Tongue (tissue), 2 donors: ENCODE data around the gene DCTD. TPM values are rescaled to one million over a fixed set of nuclear protein-coding genes. Genes with fewer than 3 reads are reported as not detected.
A peak's percentile ranks its signal among the peaks of the same experiment; 100 is the strongest.

Experiments
- DNase-seq: peaks from one replicate; pipeline ENCODE4 v3.0.0-alpha.2; 2015
- total RNA-seq: library from RNA; depleted of rRNA; stranded (reverse); fragments of >200 nt; gene quantifications from one replicate; pipeline ENCODE4 v1.2.3, GENCODE V29; 2014

Gene DCTD
- total RNA-seq, 1 donor from 2014 or later, result 52.6 TPM

DNA sequence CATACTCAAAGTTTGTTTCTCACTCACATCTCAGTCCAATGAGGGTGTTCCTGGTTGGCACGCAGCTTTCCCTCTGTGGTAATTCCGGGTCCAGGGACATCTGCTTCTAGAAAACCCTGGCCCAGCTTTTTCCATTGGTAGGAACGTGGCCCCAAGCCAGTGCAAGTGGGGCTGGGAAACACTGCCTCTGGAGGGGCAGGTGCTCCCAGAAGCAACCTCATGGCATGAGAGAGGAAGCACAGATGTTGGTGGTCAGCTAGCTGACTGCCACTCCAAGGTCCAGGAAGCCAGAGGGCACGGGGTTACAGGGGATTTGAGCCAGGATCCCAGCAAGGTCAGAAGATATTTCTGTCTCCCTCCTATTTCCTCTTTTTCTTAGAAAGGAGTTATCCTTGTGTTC, 47.5 kb downstream of the DCTD start:
- DNase-seq, result no peak

DNA sequence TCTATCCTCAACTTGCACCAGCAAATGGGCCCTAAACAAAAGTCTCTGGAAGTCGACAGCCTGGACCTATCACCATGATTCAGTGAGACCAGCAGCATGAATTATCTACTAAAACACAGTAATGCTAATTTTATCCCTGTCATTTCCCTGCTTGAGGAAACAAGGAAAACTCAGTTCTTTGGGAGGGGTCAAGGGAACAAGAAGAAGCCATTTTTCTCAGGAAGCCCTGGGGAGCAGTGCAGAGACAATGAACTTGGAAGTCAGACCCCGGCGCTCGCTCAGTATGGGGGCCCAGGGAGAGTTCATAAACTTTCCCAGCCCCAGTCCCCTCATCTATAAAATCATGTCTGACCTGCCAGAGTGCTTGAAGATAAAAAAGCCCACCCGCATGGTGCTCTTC, 50.4 kb downstream of the DCTD start:
- no peak for DNase-seq

DNA sequence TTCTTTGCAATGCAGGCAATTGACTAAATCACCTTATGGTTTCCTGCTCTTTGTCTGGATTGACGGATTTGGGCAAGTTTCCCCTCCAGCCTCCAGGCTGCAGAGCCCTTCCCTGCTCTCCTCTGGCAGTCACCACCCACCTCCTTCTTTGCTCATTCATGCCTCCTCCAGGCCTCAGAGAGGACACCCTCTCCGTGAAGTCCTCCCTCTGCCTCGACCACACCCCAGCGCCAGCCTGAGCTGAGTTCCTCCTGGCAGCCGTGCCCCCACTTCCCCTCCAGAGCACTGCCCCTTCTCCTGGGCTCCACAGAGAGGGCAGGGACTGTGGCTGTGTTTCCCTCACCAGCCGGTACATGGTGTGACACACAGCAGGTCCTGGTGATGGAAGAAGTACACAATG, 53.7 kb downstream of the DCTD start:
- no peak for DNase-seq

DNA sequence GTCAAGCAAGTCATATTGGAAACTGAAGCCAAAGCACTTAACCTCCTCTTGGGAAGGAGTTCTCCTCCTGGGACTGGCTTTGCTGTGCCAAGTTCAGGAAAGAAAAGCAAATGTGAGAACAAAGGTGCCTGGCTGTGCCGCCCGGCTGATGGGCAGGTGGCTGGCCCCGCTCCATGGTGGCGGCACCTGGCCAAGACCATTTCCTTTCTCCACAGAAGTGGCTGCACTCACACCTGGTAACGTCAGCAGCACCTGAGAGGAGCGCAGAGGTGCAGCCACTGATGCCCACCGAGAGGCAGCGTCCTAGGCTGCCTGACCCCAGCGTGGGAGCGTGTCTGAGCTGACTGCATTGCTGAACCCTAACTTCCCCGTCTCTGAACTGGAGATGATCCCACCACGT, 54.3 kb downstream of the DCTD start:
- no peak for DNase-seq

DNA sequence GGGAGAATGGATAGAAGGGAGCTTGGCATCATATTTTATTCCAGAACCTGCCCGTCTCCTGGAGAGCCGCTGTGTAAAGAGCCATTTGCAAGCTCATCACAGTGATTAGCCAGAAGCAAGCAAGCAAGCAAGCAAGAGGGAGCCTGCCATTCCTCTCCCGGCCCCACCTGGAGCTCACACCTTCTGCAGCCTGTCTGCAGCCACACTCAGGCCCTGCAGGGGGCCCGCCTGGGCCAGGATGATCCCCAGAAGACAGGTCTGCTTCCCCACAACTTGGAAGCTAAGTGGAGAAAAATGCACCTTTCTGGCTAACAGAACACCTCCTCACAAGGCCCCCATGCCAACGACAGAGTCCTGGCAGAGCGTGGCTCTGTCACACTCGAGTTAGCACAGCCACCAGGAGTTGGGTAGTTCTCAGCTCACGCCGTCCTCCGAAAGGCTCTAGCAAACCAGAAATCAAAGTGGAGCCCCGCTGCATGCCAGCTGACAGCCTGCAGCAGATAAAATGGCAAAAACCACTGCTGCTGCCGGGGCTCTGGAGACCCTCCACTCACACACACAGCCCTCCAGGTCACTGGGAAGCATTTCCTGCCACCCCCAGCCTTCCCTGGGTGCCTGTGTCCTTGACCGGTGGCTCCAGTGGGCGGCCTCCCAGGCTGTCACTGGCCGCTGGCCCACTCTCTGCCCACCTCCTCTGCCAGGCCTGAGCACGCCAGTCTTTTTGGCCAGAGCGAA, 54.9 kb downstream of the DCTD start:
- DNase-seq, result no peak

DNA sequence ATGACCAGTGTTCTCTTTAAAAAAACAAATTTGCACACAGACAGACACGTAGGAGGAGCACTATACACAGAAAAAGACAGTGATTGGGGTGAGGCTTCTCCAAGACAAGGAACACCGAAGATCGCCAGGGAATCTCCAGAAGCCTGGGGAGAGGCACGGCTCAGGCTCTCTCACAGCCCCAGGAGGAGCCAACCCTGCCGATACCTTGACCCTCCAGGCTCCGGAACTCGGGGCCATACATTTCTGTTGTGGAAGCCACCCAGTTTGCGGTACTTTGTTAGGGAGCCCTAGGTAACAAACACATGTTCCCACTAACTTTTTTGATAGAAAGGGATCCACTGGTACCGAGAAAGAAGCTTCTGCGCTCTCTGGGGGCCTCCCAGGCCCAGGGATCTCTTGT, 55.8 kb downstream of the DCTD start:
- DNase-seq, result no peak

DNA sequence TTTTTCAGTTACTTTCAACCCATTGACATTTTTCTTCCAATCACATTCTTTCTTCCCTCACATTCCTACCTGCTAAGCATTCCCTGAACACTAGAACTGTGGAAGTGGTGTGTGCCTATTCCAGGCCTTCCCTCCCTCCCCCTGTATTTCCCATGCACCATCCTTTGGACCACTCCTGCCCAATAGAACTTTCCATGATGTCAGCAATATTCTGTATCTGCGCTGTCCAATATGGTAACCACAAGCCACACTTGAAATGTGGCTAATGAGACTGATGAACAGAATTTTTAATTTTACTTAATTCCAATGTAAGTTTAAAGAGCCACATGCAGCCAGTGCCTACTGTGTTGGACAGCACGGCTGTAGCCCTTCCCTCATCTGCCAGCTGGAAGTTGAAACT, 57.5 kb downstream of the DCTD start:
- DNase-seq, result no peak

DNA sequence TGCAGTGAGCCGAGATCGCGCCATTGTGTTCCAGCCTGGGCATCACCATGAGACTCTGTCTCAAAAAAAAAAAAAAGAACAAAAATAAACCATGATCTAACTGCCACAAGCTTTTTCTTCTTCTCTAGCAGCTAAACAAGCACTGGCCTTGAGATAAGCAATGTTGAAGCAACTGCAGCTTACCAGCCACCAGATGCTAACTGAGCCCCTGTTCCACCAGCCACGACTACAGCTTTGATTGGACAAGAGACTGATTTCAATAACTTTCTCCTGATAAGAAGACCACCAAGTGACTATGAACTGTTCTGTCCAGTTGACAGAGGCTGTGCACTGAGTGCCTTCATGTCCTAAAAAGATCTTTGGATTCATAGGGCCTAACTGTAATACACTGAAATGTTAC, 58.5 kb downstream of the DCTD start:
- DNase-seq, result no peak

DNA sequence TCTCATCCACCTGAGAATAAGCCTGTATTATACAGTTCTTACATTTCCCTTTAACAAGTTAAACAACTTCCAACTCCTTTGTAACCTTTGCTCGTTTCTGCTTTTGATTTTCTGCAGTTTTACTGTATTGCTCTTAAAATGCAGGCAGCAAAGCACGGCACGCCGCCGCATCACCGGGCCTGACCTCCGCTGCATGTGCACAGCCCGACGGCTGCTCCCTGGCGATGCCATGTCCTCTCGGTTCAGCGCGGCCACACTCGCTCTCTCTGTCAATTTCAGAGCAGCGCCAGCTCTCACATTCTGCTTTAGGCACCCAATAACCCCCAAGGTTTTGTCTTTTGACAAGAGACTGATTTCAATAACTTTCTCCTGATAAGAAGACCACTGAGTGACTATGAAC, 60.3 kb downstream of the DCTD start:
- no peak for DNase-seq

DNA sequence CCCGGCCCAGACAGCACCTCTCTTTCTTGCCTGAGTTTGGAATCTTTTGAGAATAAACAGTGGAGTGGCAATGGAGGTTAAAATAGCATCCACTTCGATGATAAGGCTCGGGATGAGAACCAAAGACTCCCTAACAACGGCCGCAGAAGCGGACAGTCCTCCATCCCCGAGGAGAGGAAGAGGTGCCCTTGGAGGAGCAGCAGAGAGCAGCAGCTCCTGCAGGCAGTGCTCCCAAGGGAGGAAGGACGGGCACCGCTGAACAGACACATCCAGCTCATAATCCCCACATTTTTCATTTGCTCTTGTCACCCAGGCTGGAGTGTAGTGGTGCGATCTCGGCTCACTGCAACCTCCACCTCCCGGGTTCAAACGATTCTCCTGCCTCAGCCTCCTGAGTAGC, 61.3 kb downstream of the DCTD start:
- DNase-seq, result no peak

DNA sequence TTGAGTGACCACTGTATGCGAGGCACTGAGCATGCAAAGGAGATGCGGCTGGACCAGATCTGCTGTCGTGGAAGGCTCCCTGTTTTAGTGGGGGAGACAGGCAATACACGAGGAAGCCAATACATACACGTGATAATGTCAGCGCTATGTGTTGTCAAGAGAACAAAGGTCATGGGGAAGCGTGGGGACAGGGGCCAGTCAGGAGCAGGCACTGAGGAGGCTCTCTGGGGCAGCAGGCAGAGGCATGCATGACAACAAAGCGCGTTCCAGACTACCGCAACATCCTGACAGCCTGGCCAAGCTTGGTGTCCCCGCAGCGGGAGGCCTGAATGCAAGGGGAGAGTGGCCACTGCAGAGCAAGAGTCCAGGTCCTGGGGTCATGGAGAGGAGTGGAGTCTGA, 61.9 kb downstream of the DCTD start:
- DNase-seq, result no peak

DNA sequence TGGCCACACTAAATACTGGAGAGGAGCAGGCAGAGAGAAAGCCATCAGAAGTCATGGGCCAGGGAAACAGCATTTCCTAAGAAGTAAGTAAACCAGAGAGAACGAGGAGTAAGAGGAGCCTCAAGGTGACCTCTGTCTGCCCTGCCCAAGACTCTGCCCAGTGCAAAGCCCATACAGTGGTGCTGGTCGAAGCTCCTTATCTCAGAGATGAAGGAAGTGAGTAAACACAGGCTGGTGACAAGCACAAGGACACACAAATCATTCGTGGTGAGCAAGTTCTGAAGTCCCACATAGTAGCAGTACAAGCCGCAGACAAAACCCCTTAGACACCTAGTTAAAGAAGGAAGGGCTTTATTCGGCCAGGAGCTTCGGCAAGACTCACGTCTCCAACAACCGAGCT, 62.7 kb downstream of the DCTD start:
- DNase-seq, result no peak

DNA sequence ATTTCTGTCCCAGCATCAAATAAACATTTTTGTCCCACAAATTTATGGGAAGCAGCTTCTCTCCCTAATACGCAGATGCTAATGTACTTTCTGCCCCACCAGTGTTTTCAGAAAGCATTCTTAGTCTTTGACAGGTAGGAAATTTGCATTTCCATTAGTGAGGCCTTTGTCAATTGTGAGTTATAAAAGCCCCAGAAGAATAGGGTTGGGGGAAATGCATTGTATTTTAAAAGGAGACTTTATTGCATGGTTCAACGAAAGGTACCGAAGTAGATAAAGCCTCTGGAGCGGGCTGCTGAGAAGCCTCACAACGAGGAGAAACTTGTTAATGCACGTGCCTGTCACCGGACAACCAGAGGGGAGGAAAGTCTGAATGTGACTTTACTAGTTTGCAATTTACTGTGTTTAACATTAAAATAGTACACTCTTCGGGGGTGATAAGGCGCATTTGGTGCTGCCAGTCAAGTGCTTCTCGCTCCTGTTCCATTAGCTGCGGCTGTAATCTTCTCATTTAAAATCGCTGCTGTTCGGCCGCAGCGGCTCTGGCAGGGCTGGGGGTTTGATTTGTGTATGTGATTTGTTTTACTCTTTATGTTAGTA, 63.4 kb downstream of the DCTD start:
- no peak for DNase-seq

DNA sequence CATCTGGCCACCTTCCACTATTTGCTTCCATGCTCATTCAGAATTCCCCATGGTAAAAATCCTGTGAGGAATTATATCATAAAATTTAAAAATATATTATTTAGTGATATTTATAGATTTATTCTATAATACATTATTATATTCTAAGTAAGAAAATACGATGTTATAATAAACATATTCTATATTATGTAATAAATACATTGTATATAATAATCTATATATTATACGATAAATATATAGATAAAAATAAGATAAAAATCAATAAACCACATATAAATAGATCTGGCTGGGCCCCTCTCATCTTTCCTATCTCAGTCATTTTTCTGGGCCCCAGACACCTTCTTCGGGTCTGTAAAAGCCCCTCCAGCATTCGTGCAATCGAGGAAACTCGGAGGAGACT, 68.5 kb downstream of the DCTD start:
- no peak for DNase-seq

DNA sequence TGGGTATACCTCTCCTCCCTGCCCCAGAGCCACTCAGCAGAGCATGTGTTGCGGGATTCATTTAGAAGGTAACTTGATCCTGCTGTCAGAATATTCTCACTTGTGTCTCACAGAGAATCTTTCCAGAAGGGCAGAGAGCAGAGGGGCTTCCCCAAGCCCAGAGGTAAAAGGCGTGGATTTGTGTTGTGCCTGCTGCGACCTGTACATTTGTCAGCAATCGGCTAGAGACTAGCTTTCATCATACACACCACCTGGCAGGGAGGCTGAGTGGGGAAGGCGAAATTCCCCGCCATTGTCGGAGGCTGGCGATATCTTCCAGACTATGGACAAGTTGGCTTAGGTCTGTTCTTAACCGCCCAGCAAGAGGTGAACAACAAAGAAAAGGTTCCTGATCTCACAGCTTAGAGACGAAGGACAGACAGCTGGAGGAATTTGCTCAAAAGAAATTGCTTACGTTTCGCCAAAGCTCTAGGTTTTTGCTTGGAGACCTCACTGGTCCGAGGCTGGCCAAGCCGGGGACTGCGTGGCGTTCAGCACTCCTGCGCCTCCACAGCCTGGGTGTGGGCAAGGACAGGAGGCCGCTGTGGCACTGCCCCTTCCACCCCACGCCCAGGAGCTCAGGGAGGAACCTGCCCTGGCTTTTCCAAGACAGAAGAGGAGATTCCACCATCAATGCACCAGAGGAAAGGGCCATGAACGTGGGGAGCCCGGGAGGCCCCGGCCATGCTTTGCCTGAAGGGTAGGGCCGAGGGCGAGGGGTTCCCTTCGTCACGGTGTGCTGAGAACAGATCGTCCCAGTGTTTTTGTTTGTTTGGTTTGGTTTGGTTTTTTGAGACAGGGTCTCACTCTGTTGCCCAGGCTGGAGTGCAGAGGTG, 69.4 kb downstream of the DCTD start:
- DNase-seq, result peak; percentile 18

DNA sequence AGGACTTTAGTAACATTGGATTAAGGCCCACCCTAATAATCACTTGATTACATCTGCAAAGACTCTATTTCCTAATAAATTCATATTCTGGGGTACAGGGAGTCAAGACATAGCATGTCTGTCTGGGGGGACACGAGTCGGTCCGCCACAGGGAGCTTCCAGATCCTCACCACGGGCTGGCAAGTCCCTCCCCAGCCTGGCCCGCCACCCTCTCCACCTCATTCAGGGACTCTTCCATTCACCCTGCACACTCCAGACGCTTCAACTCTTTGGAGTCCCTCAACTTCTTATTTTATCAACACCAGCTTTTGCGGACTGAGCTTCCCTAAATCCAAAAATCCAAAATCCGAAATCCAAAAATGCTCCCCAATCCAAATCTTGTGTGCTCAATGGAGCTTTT, 71.2 kb downstream of the DCTD start:
- DNase-seq, result no peak

DNA sequence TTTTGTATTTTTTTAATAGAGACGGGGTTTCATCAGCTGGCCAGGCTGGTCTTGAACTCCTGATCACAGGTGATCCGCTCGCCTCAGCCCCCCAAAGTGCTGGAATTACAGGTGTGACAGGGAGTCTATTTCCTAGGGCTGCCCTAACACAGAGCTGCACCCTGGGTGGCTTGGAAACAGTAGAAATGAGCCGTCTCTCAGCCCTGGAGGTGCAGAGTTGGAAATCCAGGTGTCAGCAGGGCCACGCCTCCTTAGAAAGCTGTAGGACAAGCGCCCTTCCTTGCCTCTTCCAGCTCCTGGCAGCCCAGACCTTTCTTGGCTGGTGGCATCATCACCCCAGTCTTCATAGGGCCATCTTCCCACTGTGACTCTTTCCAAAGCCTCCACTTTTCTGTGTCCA, 71.6 kb downstream of the DCTD start:
- no peak for DNase-seq

DNA sequence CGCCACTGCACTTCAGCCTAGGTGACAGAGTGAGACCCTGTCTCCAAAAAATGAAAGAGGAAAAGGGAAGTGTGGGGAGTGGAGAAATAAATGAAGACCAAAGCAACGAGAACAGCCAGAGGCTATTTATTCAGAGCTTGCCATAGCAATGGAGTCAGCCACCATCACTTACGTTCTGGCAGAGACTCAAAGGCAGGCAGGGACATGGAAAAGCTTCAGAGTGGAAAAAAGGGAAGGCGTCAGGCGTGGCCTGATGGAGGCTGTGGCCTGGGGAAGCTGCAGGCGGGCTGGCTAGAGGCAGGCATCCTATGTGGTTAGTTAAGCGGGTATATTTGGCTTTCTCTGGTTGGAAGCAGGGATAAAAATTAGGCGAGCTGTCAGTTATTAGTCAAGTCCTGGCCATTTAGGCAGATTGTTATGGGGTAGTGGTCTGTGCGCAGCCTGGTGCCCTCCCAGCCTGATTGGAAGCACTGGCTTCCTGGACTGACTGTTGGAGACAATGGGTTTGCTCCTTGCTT, 73.3 kb downstream of the DCTD start:
- peak; percentile 39 for DNase-seq

DNA sequence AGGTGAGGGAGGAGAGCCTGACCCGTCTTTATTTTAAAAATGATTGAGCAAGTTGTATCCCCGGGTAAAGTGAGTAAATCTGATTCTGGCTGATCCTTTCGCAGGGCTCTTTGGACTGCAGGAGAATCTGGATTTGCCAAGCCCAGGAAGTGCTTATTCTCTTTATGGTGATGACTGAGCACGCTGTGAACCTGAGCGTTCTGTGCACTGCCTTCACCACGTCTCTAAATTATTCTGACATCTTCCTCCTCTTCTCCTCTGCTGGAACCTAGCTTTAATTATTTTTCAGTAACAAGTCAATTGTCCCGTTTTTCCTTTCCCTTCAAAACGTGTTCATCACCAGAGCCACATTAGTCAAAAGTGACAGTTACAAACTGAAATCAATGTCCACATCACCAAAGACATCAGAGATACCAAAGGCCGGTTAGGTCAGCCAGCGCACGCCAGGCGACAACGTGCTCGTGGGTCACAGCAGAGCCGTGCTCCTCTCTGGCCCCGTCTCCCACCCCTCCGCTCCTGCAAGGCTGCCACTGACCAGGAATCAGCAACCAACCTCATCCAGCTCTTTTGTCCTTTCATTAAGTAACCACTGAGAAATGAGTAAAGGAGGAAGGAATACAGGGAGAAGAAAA, 74.3 kb downstream of the DCTD start:
- DNase-seq, result no peak

DNA sequence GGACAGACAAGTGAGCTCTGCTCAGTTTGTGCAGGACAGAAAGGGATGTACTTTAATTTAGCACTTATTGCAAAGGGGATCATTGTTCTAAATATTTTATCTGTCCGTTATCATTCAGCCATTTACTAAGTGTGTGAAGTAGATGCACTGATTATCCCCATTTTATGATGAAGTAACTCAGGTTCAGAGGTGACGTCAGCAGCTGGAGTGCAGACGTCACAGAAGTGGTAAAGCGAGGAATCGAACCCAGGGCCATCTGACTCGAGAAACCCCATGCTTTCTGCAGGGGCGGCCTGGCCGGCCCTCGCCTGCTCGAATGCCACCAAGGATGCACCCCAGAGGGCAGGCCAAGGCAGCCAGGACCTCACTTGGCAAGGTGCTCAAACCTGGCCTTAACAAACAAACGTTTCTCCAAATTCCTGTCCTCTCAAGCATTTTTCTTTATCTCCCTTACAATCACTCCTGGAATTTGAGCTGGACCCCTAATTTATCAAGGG, 75.0 kb downstream of the DCTD start:
- no peak for DNase-seq

DNA sequence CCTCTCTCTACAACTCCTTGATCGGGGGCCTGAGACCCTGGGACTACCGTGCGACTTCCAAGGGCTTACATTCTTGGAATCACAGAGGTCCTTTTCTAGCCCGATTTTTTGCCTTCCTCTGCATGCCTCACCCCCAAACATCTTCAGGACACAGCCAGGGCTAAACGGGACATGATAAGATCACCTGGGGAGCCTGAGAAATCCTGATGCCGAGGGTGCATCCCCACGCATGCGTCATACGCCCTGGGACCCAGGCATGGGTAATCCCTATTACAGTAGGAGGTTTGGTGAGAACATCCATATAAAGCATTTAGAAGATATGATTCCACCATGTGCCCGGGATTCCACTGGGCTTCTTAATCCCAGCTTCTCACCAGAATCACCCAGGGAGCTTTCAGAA, 77.1 kb downstream of the DCTD start:
- DNase-seq, result no peak
